DND-41 (cell line): ENCODE data around the gene GFOD1.

Experiments
- ATAC-seq: fragments of 200-7000 bp; cut with Tn5 transposase; 3 replicates; pipeline ENCODE4 v1.9.1; 2021; ENCODE audit warnings: low read depth; ENCODE audit not compliant: insufficient read depth
- DNase-seq: peaks from one replicate; pipeline ENCODE4 v3.0.0-alpha.2; 2020
- H2AFZ ChIP-seq: 2 replicates; pipeline ENCODE4 v1.6.0; 2012; ENCODE audit warnings: low read depth, low read length
- H3K27ac ChIP-seq: 2 replicates; pipeline ENCODE4 v1.5.1; 2012; ENCODE audit warnings: low read length, inconsistent platforms
- H3K27me3 ChIP-seq: fragments of 200-600 bp; sonication (generic); 2 replicates; pipeline ENCODE4 v1.6.0; 2012; ENCODE audit warnings: low read length, mild to moderate bottlenecking, inconsistent platforms; ENCODE audit not compliant: insufficient read depth, poor library complexity
- H3K36me3 ChIP-seq: 2 replicates; pipeline ENCODE4 v1.5.1; 2012; ENCODE audit warnings: low read length, inconsistent platforms; ENCODE audit not compliant: insufficient read depth
- H3K4me1 ChIP-seq: 2 replicates; pipeline ENCODE4 v1.5.1; 2012; ENCODE audit warnings: mild to moderate bottlenecking, low read length; ENCODE audit not compliant: insufficient read depth
- H3K4me2 ChIP-seq: 2 replicates; pipeline ENCODE4 v1.6.0; 2012; ENCODE audit warnings: mild to moderate bottlenecking, moderate library complexity, low read length, inconsistent platforms; ENCODE audit not compliant: insufficient read depth
- H3K4me3 ChIP-seq, 2 experiments: fragments of 200-600 bp in 1 of 2; shearing (Covaris generic) in 1 of 2; 2 replicates each; pipeline ENCODE4 v1.5.1; 2012 to 2016; ENCODE audit warnings: inconsistent platforms in 2 of 2, low read length in 2 of 2, mild to moderate bottlenecking in 2 of 2, low read depth in 1 of 2, moderate library complexity in 1 of 2
- H3K79me2 ChIP-seq: 2 replicates; pipeline ENCODE4 v1.6.0; 2012; ENCODE audit warnings: low read length, inconsistent platforms; ENCODE audit not compliant: insufficient read depth
- H3K9ac ChIP-seq: 2 replicates; pipeline ENCODE4 v1.6.0; 2012; ENCODE audit warnings: low read depth, mild to moderate bottlenecking, inconsistent platforms, low read length, moderate library complexity
- H3K9me3 ChIP-seq: 2 replicates; pipeline ENCODE4 v1.5.1; 2012; ENCODE audit warnings: low read length, moderate library complexity, mild to moderate bottlenecking, inconsistent platforms; ENCODE audit not compliant: insufficient read depth, severe bottlenecking
- H4K20me1 ChIP-seq: 2 replicates; pipeline ENCODE4 v1.6.0; 2012; ENCODE audit warnings: low read length; ENCODE audit not compliant: insufficient read depth
- CTCF ChIP-seq: IDR thresholded peaks from 2 replicates; pipeline ENCODE4 v1.5.1; 2012; ENCODE audit warnings: borderline replicate concordance, low read length, moderate library complexity, mild to moderate bottlenecking; ENCODE audit not compliant: poor library complexity, severe bottlenecking; ENCODE audit errors: extremely low read depth
- EZH2 ChIP-seq: IDR thresholded peaks from 3 replicates; pipeline ENCODE4 v1.6.1; 2012; ENCODE audit warnings: borderline replicate concordance, low read depth, mild to moderate bottlenecking, moderate library complexity, low read length, inconsistent platforms; ENCODE audit not compliant: severe bottlenecking

GFOD1 gene

GRCh38 chr6:13468839-13469238, 18.6 kb downstream of the GFOD1 start:
- no peak for ATAC-seq
- TF ChIP-seq EZH2 (no peak), CTCF (no peak)
- Histone ChIP-seq H3K4me2 (no peak overlapping the region), H4K20me1 (no peaks in the 10 kb centered on the region), H3K4me3 (no peak overlapping the region), H3K4me1 (no peaks in the 10 kb centered on the region), H2AFZ (no peak overlapping the region), H3K9ac (no peak overlapping the region), H3K27ac (no peak overlapping the region), H3K27me3 (no peaks in the 10 kb centered on the region), H3K79me2 (no peaks in the 10 kb centered on the region), H3K36me3 (no peaks in the 10 kb centered on the region), H3K9me3 (no peaks in the 10 kb centered on the region)
- no peak for DNase-seq

DNA sequence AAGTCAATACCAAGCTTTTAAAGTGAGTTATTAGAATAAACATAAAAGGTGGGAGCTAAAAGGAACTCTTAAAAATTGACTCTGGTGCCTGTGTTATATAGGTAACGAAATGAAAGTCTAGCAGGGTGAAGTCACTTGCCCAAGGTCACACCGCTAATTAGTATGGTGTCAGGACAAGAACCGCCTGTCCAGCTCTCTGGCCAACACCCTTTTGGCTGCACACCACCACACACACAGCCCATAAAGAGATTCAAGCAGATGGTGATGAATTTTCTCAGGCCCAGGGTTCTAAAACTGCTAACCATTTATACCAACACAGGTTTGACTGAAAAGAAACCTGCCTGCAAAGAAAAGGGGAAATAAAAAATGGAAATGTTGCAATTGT, 20.2 kb downstream of the GFOD1 start:
- peaks cover 3% of the 10 kb centered on the region; the same call in 1 of the 2 replicates for H4K20me1 ChIP-seq
- no peaks in the 10 kb centered on the region for H3K9me3 ChIP-seq
- no peak overlapping the region for H3K4me2 ChIP-seq
- DNase-seq (no peak), ATAC-seq (no peak)
- no peaks in the 10 kb centered on the region for H3K36me3 ChIP-seq
- H3K27me3 ChIP-seq, result no peaks in the 10 kb centered on the region
- H3K9ac ChIP-seq, result no peak overlapping the region
- H3K27ac ChIP-seq, result no peak overlapping the region
- no peak overlapping the region for H2AFZ ChIP-seq
- no peak overlapping the region for H3K4me3 ChIP-seq
- peaks cover 12% of the 10 kb centered on the region for H3K4me1 ChIP-seq
- H3K79me2 ChIP-seq, result no peaks in the 10 kb centered on the region
- no peak for TF ChIP-seq EZH2
- no peak for TF ChIP-seq CTCF

DNA sequence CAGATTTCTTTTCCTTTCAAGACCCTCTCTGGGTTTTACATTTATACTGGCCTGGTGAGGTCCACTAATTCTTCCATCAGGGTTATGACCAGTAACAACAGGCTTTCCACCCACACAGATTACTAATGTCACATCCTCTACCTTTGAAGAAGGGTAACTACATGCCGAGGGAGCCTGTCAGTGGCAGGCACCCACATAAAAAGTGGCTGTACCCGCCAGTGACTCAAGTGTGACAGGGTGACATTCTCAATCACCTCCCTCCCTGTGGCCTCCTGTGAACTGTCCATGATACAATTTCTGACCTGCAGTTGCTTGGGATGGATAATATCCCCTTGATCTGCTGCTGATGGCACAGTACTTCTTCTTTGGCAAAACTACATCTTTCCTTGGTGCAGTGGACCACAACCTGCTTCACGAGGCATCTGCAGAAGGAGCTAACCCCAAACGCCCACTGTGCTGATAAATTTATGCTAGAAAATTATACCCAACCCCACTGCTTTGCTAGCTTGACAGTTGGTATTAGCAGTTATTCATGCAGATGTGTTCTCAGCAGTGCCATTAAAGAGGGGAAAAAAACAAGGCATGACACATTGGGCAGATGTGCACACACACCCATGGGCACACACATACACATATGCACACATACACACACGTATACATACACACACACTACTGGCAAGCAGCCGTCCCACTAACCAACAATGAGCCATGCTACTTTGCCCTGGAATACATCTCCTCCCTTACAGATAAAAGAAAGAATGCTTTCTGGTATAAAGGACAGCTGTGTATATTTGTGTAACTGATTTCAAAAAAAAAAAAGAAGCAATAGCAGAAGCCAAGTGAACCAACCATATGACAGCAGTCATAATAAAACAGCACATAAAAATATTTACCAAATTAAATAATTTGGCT, 20.8 kb downstream of the GFOD1 start:
- Histone ChIP-seq H3K4me1 (peaks cover 18% of the 10 kb centered on the region), H3K9me3 (no peaks in the 10 kb centered on the region)
- no peak for ATAC-seq

More for the DNA sequence above, 20.8 kb downstream of the GFOD1 start:
- Histone ChIP-seq H3K27ac (no peak overlapping the region), H3K27me3 (no peaks in the 10 kb centered on the region), H2AFZ (no peak overlapping the region), H4K20me1 (peaks cover 6% of the 10 kb centered on the region; the same call in 1 of the 2 replicates), H3K4me2 (no peak overlapping the region), H3K79me2 (no peaks in the 10 kb centered on the region), H3K36me3 (no peaks in the 10 kb centered on the region), H3K4me3 (no peak overlapping the region), H3K9ac (no peak overlapping the region)
- TF ChIP-seq CTCF (no peak), EZH2 (no peak)
- DNase-seq, result no peak
